SU-DHL-6 (cell line): Measurements from ENCODE around the gene HEXD.

Experiments
- EZH2phosphoT487 ChIP-seq: fragments of 200-600 bp; sonication (generic), shearing (Covaris generic); conservative IDR thresholded peaks from 2 replicates; pipeline ENCODE4 v1.6.1; 2018; ENCODE audit warnings: mild to moderate bottlenecking, antibody characterized with exemption, low read length, moderate library complexity, mixed read lengths
- TF ChIP-seq, protein P1 (sequence below): fragments of 200-600 bp; sonication (generic); IDR thresholded peaks from one replicate; pipeline ENCODE4 v1.5.1; 2017; ENCODE audit warnings: antibody characterized with exemption, mild to moderate bottlenecking, low read length, moderate library complexity; ENCODE audit not compliant: insufficient read depth, poor library complexity, severe bottlenecking

DNA sequence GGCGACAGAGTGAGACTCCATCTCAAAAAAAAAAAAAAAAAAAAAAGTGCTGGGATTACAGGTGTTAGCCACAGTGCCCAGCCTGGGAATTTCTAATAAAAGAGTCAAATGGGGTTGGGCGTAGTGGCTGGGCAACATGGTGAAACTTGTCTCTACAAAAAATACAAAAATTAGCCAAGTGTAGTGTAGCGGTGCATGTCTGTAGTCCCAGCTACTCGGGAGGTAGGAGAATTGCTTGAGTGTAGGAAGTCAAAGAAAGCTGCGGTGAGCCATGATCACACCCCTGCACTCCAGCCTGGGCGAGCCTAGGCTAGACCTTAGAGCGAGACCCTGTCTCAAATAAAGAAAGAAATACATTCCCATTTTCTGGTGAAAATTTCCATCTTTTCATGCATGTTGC lies 48.9 kb upstream of the HEXD start:
- TF ChIP-seq, protein P1, sequence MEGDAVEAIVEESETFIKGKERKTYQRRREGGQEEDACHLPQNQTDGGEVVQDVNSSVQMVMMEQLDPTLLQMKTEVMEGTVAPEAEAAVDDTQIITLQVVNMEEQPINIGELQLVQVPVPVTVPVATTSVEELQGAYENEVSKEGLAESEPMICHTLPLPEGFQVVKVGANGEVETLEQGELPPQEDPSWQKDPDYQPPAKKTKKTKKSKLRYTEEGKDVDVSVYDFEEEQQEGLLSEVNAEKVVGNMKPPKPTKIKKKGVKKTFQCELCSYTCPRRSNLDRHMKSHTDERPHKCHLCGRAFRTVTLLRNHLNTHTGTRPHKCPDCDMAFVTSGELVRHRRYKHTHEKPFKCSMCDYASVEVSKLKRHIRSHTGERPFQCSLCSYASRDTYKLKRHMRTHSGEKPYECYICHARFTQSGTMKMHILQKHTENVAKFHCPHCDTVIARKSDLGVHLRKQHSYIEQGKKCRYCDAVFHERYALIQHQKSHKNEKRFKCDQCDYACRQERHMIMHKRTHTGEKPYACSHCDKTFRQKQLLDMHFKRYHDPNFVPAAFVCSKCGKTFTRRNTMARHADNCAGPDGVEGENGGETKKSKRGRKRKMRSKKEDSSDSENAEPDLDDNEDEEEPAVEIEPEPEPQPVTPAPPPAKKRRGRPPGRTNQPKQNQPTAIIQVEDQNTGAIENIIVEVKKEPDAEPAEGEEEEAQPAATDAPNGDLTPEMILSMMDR, result no peak
- TF ChIP-seq EZH2phosphoT487, result no peak
